H1 (cell line): ENCODE results near the gene SPATS2L. TPM values are rescaled to one million over a fixed set of nuclear protein-coding genes. Genes with fewer than 3 reads are reported as not detected.
A peak's percentile ranks its signal among the peaks of the same experiment; 100 is the strongest.

Experiments used
- CTCF ChIA-PET: fragments of 300-600 bp; sonication (Branson Sonifier 250); formaldehyde crosslinking; loops from one replicate; lab custom pipeline; 2021; ENCODE audit not compliant: partially characterized antibody; lab: Charles Lee
- POLR2A ChIA-PET: fragments of 300-600 bp; sonication (Branson Sonifier 250); formaldehyde crosslinking; loops from one replicate; lab custom pipeline; 2021; ENCODE audit warnings: inconsistent platforms; ENCODE audit not compliant: partially characterized antibody; lab: Charles Lee
- DNase-seq, 2 experiments: peaks; one replicate each; pipeline versions ENCODE4 v3.0.0 to v3.0.0-alpha.2; 2010 to 2022; ENCODE audit warnings: low spot score in 2 of 2, low read depth in 1 of 2, mixed read lengths in 1 of 2
- FAIRE-seq: peaks from 2 replicates; lab custom pipeline; 2011; peaks lifted over from hg19 to GRCh38; lab: Jason Lieb, UNC
- H2AFZ ChIP-seq: 2 replicates; pipeline ENCODE4 v1.8.1; 2012; ENCODE audit warnings: low read length, inconsistent platforms
- H2AK5ac ChIP-seq: 2 replicates; pipeline ENCODE4 v1.6.1; 2013; ENCODE audit warnings: low read depth, low read length
- H2BK120ac ChIP-seq: replicated peaks from 2 replicates; pipeline ENCODE3; 2013; ENCODE audit warnings: low read depth, low read length, inconsistent platforms
- H2BK12ac ChIP-seq: 2 replicates; pipeline ENCODE4 v1.6.1; 2013; ENCODE audit warnings: low read depth, low read length
- H2BK15ac ChIP-seq: 2 replicates; pipeline ENCODE4 v1.6.1; 2013; ENCODE audit warnings: low read length
- H2BK20ac ChIP-seq: 2 replicates; pipeline ENCODE4 v1.6.1; 2013; ENCODE audit warnings: low read length
- H2BK5ac ChIP-seq: 2 replicates; pipeline ENCODE4 v1.6.1; 2013; ENCODE audit warnings: low read depth, low read length
- H3K14ac ChIP-seq: 2 replicates; pipeline ENCODE4 v1.6.1; 2013; ENCODE audit warnings: inconsistent platforms; ENCODE audit not compliant: insufficient read length
- H3K18ac ChIP-seq: 2 replicates; pipeline ENCODE4 v1.6.1; 2013; ENCODE audit warnings: low read length; ENCODE audit errors: extremely low read depth
- H3K23ac ChIP-seq: 2 replicates; pipeline ENCODE4 v1.6.1; 2013; ENCODE audit warnings: inconsistent platforms; ENCODE audit not compliant: insufficient read length
- H3K23me2 ChIP-seq: 2 replicates; pipeline ENCODE4 v1.6.1; 2013; ENCODE audit warnings: low read depth, low read length
- H3K27ac ChIP-seq: 2 replicates; pipeline ENCODE4 v1.6.1; 2011; ENCODE audit warnings: low read depth, low read length, inconsistent platforms
- H3K27me3 ChIP-seq, 4 experiments: replicated peaks in 1 of 4; 1 replicate in 1 of 4; 2 replicates in 3 of 4; pipeline versions ENCODE4 v1.6.1 to v1.8.1; 2011 to 2013; ENCODE audit warnings: low read length in 3 of 4, mild to moderate bottlenecking in 3 of 4, inconsistent platforms in 2 of 4, mixed read lengths in 2 of 4, moderate library complexity in 1 of 4; ENCODE audit not compliant: control insufficient read depth in 3 of 4, insufficient read depth in 3 of 4; ENCODE audit errors: extremely low read depth in 1 of 4
- H3K36me3 ChIP-seq, 4 experiments: 2 replicates each; pipeline versions ENCODE4 v1.6.1 to v1.8.1; 2011 to 2013; ENCODE audit warnings: mild to moderate bottlenecking in 4 of 4, low read length in 3 of 4, moderate library complexity in 2 of 4, control low read depth in 1 of 4, inconsistent platforms in 1 of 4; ENCODE audit not compliant: insufficient read depth in 4 of 4, control insufficient read depth in 2 of 4
- H3K4ac ChIP-seq: replicated peaks from 2 replicates; pipeline ENCODE3; 2013; ENCODE audit warnings: low read length, low read depth, mixed read lengths, inconsistent platforms; ENCODE audit not compliant: insufficient read length
- H3K4me1 ChIP-seq, 4 experiments: replicated peaks in 1 of 4; 1 replicate in 1 of 4; 2 replicates in 3 of 4; pipeline versions ENCODE4 v1.6.1 to v1.8.1; 2011 to 2013; ENCODE audit warnings: low read length in 3 of 4, inconsistent platforms in 2 of 4, mixed read lengths in 1 of 4; ENCODE audit not compliant: insufficient read depth in 4 of 4, control insufficient read depth in 3 of 4
- H3K4me2 ChIP-seq, 2 experiments: 2 replicates each; pipeline versions ENCODE4 v1.6.1 to v1.8.1; 2011 to 2013; ENCODE audit warnings: low read depth in 2 of 2, low read length in 2 of 2, control low read depth in 1 of 2, inconsistent platforms in 1 of 2, mild to moderate bottlenecking in 1 of 2; ENCODE audit not compliant: insufficient read depth in 1 of 2
- H3K4me3 ChIP-seq, 4 experiments: fragments of 200-600, 300-600 bp in 1 of 4; sonication (generic), shearing (Covaris generic), sonication (Bioruptor Twin) in 1 of 4; 2 replicates each; pipeline versions ENCODE4 v1.5.1 to v1.8.1; 2011 to 2016; ENCODE audit warnings: low read length in 4 of 4, low read depth in 3 of 4, control low read depth in 2 of 4, inconsistent platforms in 2 of 4, mild to moderate bottlenecking in 2 of 4, mixed read lengths in 1 of 4, moderate library complexity in 1 of 4; ENCODE audit not compliant: insufficient read depth in 2 of 4; ENCODE audit errors: extremely low read depth in 1 of 4
- H3K56ac ChIP-seq: replicated peaks from 2 replicates; pipeline ENCODE3; 2013; ENCODE audit warnings: low read depth, mild to moderate bottlenecking, mixed read lengths, low read length, inconsistent platforms; ENCODE audit not compliant: insufficient read length
- H3K79me1 ChIP-seq: 2 replicates; pipeline ENCODE4 v1.6.1; 2013; ENCODE audit warnings: low read depth, low read length, control low read depth
- H3K79me2 ChIP-seq, 2 experiments: 2 replicates each; pipeline versions ENCODE4 v1.6.1 to v1.8.1; 2012 to 2013; ENCODE audit warnings: low read length in 2 of 2, mild to moderate bottlenecking in 2 of 2, inconsistent platforms in 1 of 2; ENCODE audit not compliant: insufficient read depth in 2 of 2, control insufficient read depth in 1 of 2
- H3K9ac ChIP-seq, 4 experiments: replicated peaks in 1 of 4; 1 replicate in 1 of 4; 2 replicates in 3 of 4; pipeline versions ENCODE4 v1.6.1 to v1.8.1; 2011 to 2013; ENCODE audit warnings: low read depth in 3 of 4, low read length in 3 of 4, control low read depth in 2 of 4, mild to moderate bottlenecking in 2 of 4, moderate library complexity in 2 of 4, inconsistent platforms in 1 of 4; ENCODE audit errors: extremely low read depth in 1 of 4
- H3K9me3 ChIP-seq, 2 experiments: 2 replicates each; pipeline versions ENCODE4 v1.6.1 to v1.8.1; 2012 to 2013; ENCODE audit warnings: mild to moderate bottlenecking in 2 of 2, moderate library complexity in 2 of 2, control low read depth in 1 of 2, inconsistent platforms in 1 of 2, low read depth in 1 of 2, low read length in 1 of 2, mixed read lengths in 1 of 2; ENCODE audit not compliant: insufficient read depth in 2 of 2
- H4K20me1 ChIP-seq, 2 experiments: replicated peaks in 1 of 2; 2 replicates each; pipeline versions ENCODE3 to v1.8.1; 2011 to 2013; ENCODE audit warnings: inconsistent platforms in 2 of 2, low read length in 2 of 2, mild to moderate bottlenecking in 1 of 2; ENCODE audit not compliant: insufficient read depth in 2 of 2, control insufficient read depth in 1 of 2
- H4K5ac ChIP-seq: 2 replicates; pipeline ENCODE4 v1.6.1; 2013; ENCODE audit warnings: low read length, low read depth, mixed read lengths, inconsistent platforms; ENCODE audit not compliant: insufficient read length
- H4K8ac ChIP-seq: 2 replicates; pipeline ENCODE4 v1.8.0; 2013; ENCODE audit warnings: mild to moderate bottlenecking, moderate library complexity, low read length, inconsistent platforms; ENCODE audit not compliant: insufficient read depth; ENCODE audit errors: extremely low read depth
- H4K91ac ChIP-seq: replicated peaks from 2 replicates; pipeline ENCODE3; 2013; ENCODE audit warnings: low read length, mixed read lengths, inconsistent platforms; ENCODE audit not compliant: insufficient read length
- ATF2 ChIP-seq: IDR thresholded peaks from 2 replicates; pipeline ENCODE4 v1.6.1; 2012; ENCODE audit warnings: low read length, inconsistent platforms
- BACH1 ChIP-seq: IDR thresholded peaks from 2 replicates; pipeline ENCODE4 v1.6.1; 2012; ENCODE audit warnings: low read length, improper control_type of control experiment
- BCL11A ChIP-seq, 2 experiments: IDR thresholded peaks; one replicate each; pipeline ENCODE4 v1.6.1; 2011; ENCODE audit warnings: low read depth in 2 of 2, low read length in 2 of 2, mild to moderate bottlenecking in 2 of 2
- CEBPB ChIP-seq: IDR thresholded peaks from 2 replicates; pipeline ENCODE4 v1.6.1; 2012; ENCODE audit warnings: low read depth, low read length
- EGR1 ChIP-seq: IDR thresholded peaks from 2 replicates; pipeline ENCODE4 v1.6.1; 2011; ENCODE audit warnings: low read depth, low read length, borderline replicate concordance
- NRF1 ChIP-seq: IDR thresholded peaks from 2 replicates; pipeline ENCODE4 v1.6.1; 2011; ENCODE audit warnings: mild to moderate bottlenecking, low read depth, low read length, improper control_type of control experiment
- POLR2A ChIP-seq, 2 experiments: IDR thresholded peaks; 1 replicate in 1 of 2; 2 replicates in 1 of 2; pipeline ENCODE4 v1.6.1; 2011; ENCODE audit warnings: low read depth in 2 of 2, low read length in 2 of 2, mild to moderate bottlenecking in 2 of 2; ENCODE audit errors: control extremely low read depth in 1 of 2
- RBBP5 ChIP-seq: IDR thresholded peaks from 2 replicates; pipeline ENCODE4 v1.7.1; 2012; ENCODE audit warnings: low read depth, mild to moderate bottlenecking, inconsistent platforms, low read length, moderate library complexity, borderline replicate concordance
- SP1 ChIP-seq: IDR thresholded peaks from 2 replicates; pipeline ENCODE4 v1.6.1; 2011; ENCODE audit warnings: low read depth, low read length
- SP4 ChIP-seq: IDR thresholded peaks from 2 replicates; pipeline ENCODE4 v1.6.1; 2012; ENCODE audit warnings: low read length, inconsistent platforms
- TAF1 ChIP-seq: IDR thresholded peaks from 2 replicates; pipeline ENCODE4 v1.6.1; 2011; ENCODE audit warnings: mild to moderate bottlenecking, low read depth, low read length
- TAF7 ChIP-seq: optimal IDR thresholded peaks from 2 replicates; pipeline ENCODE3; 2011; ENCODE audit warnings: low read depth, mild to moderate bottlenecking, inconsistent platforms, low read length, moderate library complexity, borderline replicate concordance
- TBP ChIP-seq: IDR thresholded peaks from 2 replicates; pipeline ENCODE4 v1.6.1; 2011; ENCODE audit warnings: low read depth, low read length, improper control_type of control experiment
- ZNF274 ChIP-seq: IDR thresholded peaks from 2 replicates; pipeline ENCODE4 v1.7.0; 2012; ENCODE audit warnings: low read length, borderline replicate concordance; ENCODE audit errors: extremely low read depth
- WGBS, 2 experiments: shearing (Covaris generic) in 1 of 2; methylation state at CpG; one replicate each; pipeline versions ENCODE4 v1.1.6 to v1.1.7; 2013 to 2015; ENCODE audit warnings: low lambda C conversion rate in 2 of 2, mixed read lengths in 2 of 2, inconsistent platforms in 1 of 2, low coverage in 1 of 2, missing lambda C conversion rate in 1 of 2; ENCODE audit not compliant: insufficient replicate concordance in 2 of 2, insufficient coverage in 1 of 2, insufficient read length in 1 of 2; ENCODE audit errors: extremely low coverage in 1 of 2, missing lambda C conversion rate in 1 of 2; 5-methylcytosine and 5-hydroxymethylcytosine counted together
- polyA plus RNA-seq, 7 experiments: library from polyadenylated mRNA; depleted of rRNA in 3 of 7; stranded (reverse) in 5 of 7; unstranded in 2 of 7; fragments of >200 nt in 5 of 7; fragments of 200-250 nt in 2 of 7; gene quantifications; 1 replicate in 5 of 7; 2 replicates in 1 of 7; 4 replicates in 1 of 7; pipeline versions ENCODE4 v1.2.1 to v1.2.3, GENCODE V29; 2011 to 2013; ENCODE audit warnings: missing spikeins in 2 of 7, mixed read lengths in 2 of 7
- total RNA-seq: library from RNA; stranded (reverse); fragmentation: NEBNext Ultra II Directional; extraction: Animal tissue kit (Norgen Biotek cat#: 25700); gene quantifications from 2 replicates; pipeline ENCODE4 v1.2.1, GENCODE V29; 2021

SPATS2L gene
- total and polyA plus RNA-seq, 2 of the 8 experiments (the other 6 are each of a cell fraction or from before 2014, with no cell fraction given): 67.3 to 189 TPM

GRCh38 chr2:200278694-200279316 is 27.7 kb upstream of the SPATS2L start:
- Histone ChIP-seq H4K5ac (no peak overlapping the region), H3K18ac (no peak overlapping the region), H2AFZ (no peak overlapping the region; the same call in 1 of the 2 replicates), H3K4me2 (no peak overlapping the region), H4K8ac (no peak overlapping the region), H3K14ac (no peak overlapping the region), H2BK5ac (no peak overlapping the region), H3K79me2 (no peaks in the 10 kb centered on the region), H2BK20ac (peak overlapping the region; percentile 9; the same call in 1 of the 2 replicates), H4K91ac (no peak overlapping the region), H3K79me1 (no peaks in the 10 kb centered on the region), H3K27me3 (no peaks in the 10 kb centered on the region), H3K4me3 (no peak overlapping the region), H4K20me1 (no peaks in the 10 kb centered on the region), H3K27ac (no peak overlapping the region), H3K9ac (no peak overlapping the region), H2AK5ac (no peak overlapping the region), H3K9me3 (no peaks in the 10 kb centered on the region; a peak in 1 of 4 replicates), H3K56ac (no peak overlapping the region), H3K4me1 (peaks cover 0 to 4% (median 3%) of the 10 kb centered on the region in 4 experiments; a peak in 2 of 7 replicates), H3K23me2 (no peaks in the 10 kb centered on the region), H2BK12ac (no peak overlapping the region), H3K36me3 (no peaks in the 10 kb centered on the region), H2BK120ac (no peak overlapping the region), H2BK15ac (no peak overlapping the region), H3K4ac (no peak overlapping the region), H3K23ac (no peak overlapping the region)
- 83% methylated on average over 6 of the region's 6 CpGs; no CpG with 5 or more reads in 1 of the 2 experiments for WGBS, 2 experiments
- ChIA-PET POLR2A (no interaction called here), CTCF (no interaction called here)
- FAIRE-seq (no peak), DNase-seq (no peak)
- TF ChIP-seq BCL11A (IDR thresholded peaks at IDR 0.05; ENCODE audit: low read depth in 2 of 2, low read length in 2 of 2) (no peak), BACH1 (no peak), RBBP5 (no peak), POLR2A (IDR thresholded peaks at IDR 0.05; ENCODE audit: control extremely low read depth in 1 of 2, low read depth in 2 of 2, low read length in 2 of 2) (no peak), TAF7 (no peak), EGR1 (no peak), SP4 (no peak), CEBPB (no peak), SP1 (no peak), TAF1 (no peak), ATF2 (no peak), ZNF274 (no peak), NRF1 (no peak), TBP (no peak)
